Measurements from ENCODE around the gene EYA2. TPM values are rescaled to one million over a fixed set of nuclear protein-coding genes. Genes with fewer than 3 reads are reported as not detected.

The EYA2 gene
- total and polyA plus RNA-seq, 2 of the 4 experiments (the other 2 are of a cell fraction), result 2.3 to 5.4 TPM

DNA sequence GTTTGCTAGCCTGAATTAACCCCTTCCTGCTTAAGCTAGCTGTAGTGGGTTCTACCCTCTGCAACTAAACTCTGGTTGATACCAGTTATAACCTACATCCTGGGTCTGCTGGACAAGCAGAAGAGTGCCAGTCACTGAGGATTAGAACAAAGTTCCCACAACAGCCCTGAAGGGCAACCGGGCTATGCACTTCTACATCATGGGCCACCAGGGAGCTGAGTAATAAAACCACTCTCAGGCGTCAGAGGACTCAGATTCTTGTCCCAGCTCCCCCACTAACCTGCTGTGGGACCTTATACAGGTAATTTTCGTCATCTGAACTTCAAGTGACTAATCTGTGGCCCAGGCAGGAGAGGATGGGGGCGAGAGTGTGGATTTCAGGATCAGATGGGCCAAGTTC, 56.8 kb downstream of the EYA2 start:
- H3K27ac ChIP-seq (ENCODE audit: insufficient read depth, low read length), result no peak overlapping the region

More for the DNA sequence above, 56.8 kb downstream of the EYA2 start:
- Histone ChIP-seq H3K4me1 (ENCODE audit: control insufficient read depth, insufficient read depth, low read length) (peaks cover 16% of the 10 kb centered on the region), H3K9ac (ENCODE audit: low read depth, low read length) (no peak overlapping the region), H4K91ac (ENCODE audit: insufficient read depth, low read depth, low read length) (peak overlapping the region; percentile 59; the same call in 1 of the 2 replicates), H4K5ac (ENCODE audit: low read depth, low read length) (peak overlapping the region; percentile 19; the same call in 1 of the 2 replicates), H2BK5ac (ENCODE audit: low read depth, low read length, poor library complexity, severe bottlenecking) (peak overlapping the region; percentile 10), H3K79me1 (ENCODE audit: low read depth in 1 of 2, low read length in 2 of 2) (peaks cover 0 to 18% of the 10 kb centered on the region in 2 experiments; a peak in 3 of 4 replicates), H3K56ac (ENCODE audit: extremely low read depth, insufficient read depth, low read length) (0 out of 2 replicates have a peak overlapping the region, but pooled peaks have one; percentile 3), H4K20me1 (ENCODE audit: insufficient read depth, low read length) (peaks cover 5% of the 10 kb centered on the region; the same call in 1 of the 2 replicates), H3K27me3 (ENCODE audit: control insufficient read depth, insufficient read depth, low read length) (no peaks in the 10 kb centered on the region), H2BK20ac (ENCODE audit: low read depth, low read length) (peak overlapping the region; percentile 15; the same call in 1 of the 2 replicates), H3K23ac (ENCODE audit: low read depth, low read length) (no peak overlapping the region), H2AK9ac (replicated peaks; ENCODE audit: low read depth, low read length, poor library complexity) (peak overlapping the region; percentile 12), H3K4me3 (ENCODE audit: insufficient read depth, low read depth, low read length) (no peak overlapping the region), H3K14ac (replicated peaks; ENCODE audit: low read depth, low read length) (0 out of 2 replicates have a peak overlapping the region, but pooled peaks have one; percentile 40), H2AFZ (replicated peaks; ENCODE audit: low read length, poor library complexity) (no peak overlapping the region), H2BK120ac (ENCODE audit: low read depth, low read length) (no peak overlapping the region), H4K8ac (ENCODE audit: low read depth in 2 of 2, low read length in 2 of 2) (peak overlapping the region in 1 of 2 experiments; percentile 32; a peak in 2 of 4 replicates), H2AK5ac (ENCODE audit: low read depth, low read length) (peak overlapping the region; percentile 65), H3K9me1 (ENCODE audit: insufficient read depth, low read length) (peaks cover 11% of the 10 kb centered on the region), H3K9me3 (ENCODE audit: control insufficient read depth, insufficient read depth, low read length) (peaks cover 2% of the 10 kb centered on the region; the same call in 1 of the 2 replicates), H3K4ac (ENCODE audit: low read depth, low read length) (peak overlapping the region; percentile 45; the same call in 1 of the 2 replicates), H3K18ac (ENCODE audit: low read depth, low read length) (peak overlapping the region; percentile 56), H2BK15ac (ENCODE audit: low read depth, low read length) (peak overlapping the region; percentile 46; the same call in 2 of the 3 replicates), H3K36me3 (ENCODE audit: control insufficient read depth, insufficient read depth, low read length) (no peaks in the 10 kb centered on the region), H3K4me2 (ENCODE audit: low read depth, low read length) (no peak overlapping the region)
- in situ Hi-C loops (cut with MboI; ENCODE audit: low sequenced_read_pairs) (no loop called here), intact Hi-C loops (cut with micrococcal nuclease) (loop anchor here (10.0 kb wide), 1 partner anchor 173 kb away; no protein-coding TSS in a partner anchor), dilution Hi-C loops (cut with HindIII; ENCODE audit: low sequenced_read_pairs, unreplicated experiment) (no loop called here)
- POLR2A ChIA-PET (ENCODE audit: unreplicated experiment), result no interaction called here
- TF ChIP-seq FOS (IDR thresholded peaks at IDR 0.05; ENCODE audit: low read depth, low read length) (no peak), MAFK (IDR thresholded peaks at IDR 0.05; ENCODE audit: low read depth, low read length) (no peak), CEBPB (IDR thresholded peaks at IDR 0.05; ENCODE audit: low read depth, low read length) (no peak), CHD1 (IDR thresholded peaks at IDR 0.05; ENCODE audit: low read depth, low read length) (no peak), MXI1 (IDR thresholded peaks at IDR 0.05; ENCODE audit: borderline replicate concordance, low read depth, low read length) (no peak), RAD21 (IDR thresholded peaks at IDR 0.05; ENCODE audit: low read length) (no peak), RCOR1 (IDR thresholded peaks at IDR 0.05; ENCODE audit: insufficient replicate concordance, low read length) (no peak), MAZ (IDR thresholded peaks at IDR 0.05; ENCODE audit: borderline replicate concordance, low read depth, low read length) (no peak), ELK1 (IDR thresholded peaks at IDR 0.05; ENCODE audit: borderline replicate concordance, low read depth, low read length) (no peak), NFE2L2 (IDR thresholded peaks at IDR 0.05; ENCODE audit: low read depth, low read length) (no peak), RFX5 (IDR thresholded peaks at IDR 0.05; ENCODE audit: low read depth, low read length) (no peak), POLR2A (IDR thresholded peaks at IDR 0.05; ENCODE audit: low read depth, low read length) (no peak), SMC3 (IDR thresholded peaks at IDR 0.05; ENCODE audit: low read depth, low read length) (no peak), USF2 (IDR thresholded peaks at IDR 0.05; ENCODE audit: low read depth, low read length) (no peak), BHLHE40 (IDR thresholded peaks at IDR 0.05; ENCODE audit: low read depth, low read length) (no peak)
- TF ChIP-seq, protein P1, sequence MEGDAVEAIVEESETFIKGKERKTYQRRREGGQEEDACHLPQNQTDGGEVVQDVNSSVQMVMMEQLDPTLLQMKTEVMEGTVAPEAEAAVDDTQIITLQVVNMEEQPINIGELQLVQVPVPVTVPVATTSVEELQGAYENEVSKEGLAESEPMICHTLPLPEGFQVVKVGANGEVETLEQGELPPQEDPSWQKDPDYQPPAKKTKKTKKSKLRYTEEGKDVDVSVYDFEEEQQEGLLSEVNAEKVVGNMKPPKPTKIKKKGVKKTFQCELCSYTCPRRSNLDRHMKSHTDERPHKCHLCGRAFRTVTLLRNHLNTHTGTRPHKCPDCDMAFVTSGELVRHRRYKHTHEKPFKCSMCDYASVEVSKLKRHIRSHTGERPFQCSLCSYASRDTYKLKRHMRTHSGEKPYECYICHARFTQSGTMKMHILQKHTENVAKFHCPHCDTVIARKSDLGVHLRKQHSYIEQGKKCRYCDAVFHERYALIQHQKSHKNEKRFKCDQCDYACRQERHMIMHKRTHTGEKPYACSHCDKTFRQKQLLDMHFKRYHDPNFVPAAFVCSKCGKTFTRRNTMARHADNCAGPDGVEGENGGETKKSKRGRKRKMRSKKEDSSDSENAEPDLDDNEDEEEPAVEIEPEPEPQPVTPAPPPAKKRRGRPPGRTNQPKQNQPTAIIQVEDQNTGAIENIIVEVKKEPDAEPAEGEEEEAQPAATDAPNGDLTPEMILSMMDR (conservative IDR thresholded peaks at IDR 0.05; ENCODE audit: low read depth, low read length), result no peak
- CTCF ChIA-PET, result no interaction called here
- no TSS peak for BruUV-seq (replicated peaks)
- no CpG with 5 or more reads among the region's 4 CpGs for WGBS, 2 experiments (ENCODE audit: extremely low coverage in 2 of 2, insufficient read length in 1 of 2)
- DNase-seq (peak; percentile 55), ATAC-seq (ENCODE audit: low read depth) (no peak)

Data from IMR-90 (cell line).